ENCODE results near the gene CSTF1. TPM values are rescaled to one million over a fixed set of nuclear protein-coding genes. Genes with fewer than 3 reads are reported as not detected.

CSTF1 gene
- total and polyA plus RNA-seq, 2 donors (not counting 3 experiments of a cell fraction or from before 2014, with no cell fraction given): 39.6 to 49.3 TPM

GRCh38 chr20:56443654-56444540 is 51.5 kb downstream of the CSTF1 start:
- no TSS peak for BruUV-seq (replicated peaks)
- Histone ChIP-seq H2AFZ (ENCODE audit: low read depth, low read length) (no peak overlapping the region), H3K4me1 (ENCODE audit: control insufficient read depth, extremely low read depth, insufficient read depth, low read length) (no peaks in the 10 kb centered on the region), H3K9me3 (replicated peaks; ENCODE audit: control insufficient read depth, insufficient read depth, low read length) (no peaks in the 10 kb centered on the region), H3K36me3 (ENCODE audit: control insufficient read depth in 2 of 2, extremely low read depth in 1 of 2, insufficient read depth in 2 of 2, low read length in 2 of 2) (no peaks in the 10 kb centered on the region), H3K79me2 (ENCODE audit: control insufficient read depth, insufficient read depth, low read length) (no peaks in the 10 kb centered on the region), H3K27ac (ENCODE audit: insufficient read depth, low read depth, low read length) (no peak overlapping the region), H4K20me1 (replicated peaks; ENCODE audit: control insufficient read depth, extremely low read depth, insufficient read depth, low read length) (no peaks in the 10 kb centered on the region), H3K9me1 (replicated peaks; ENCODE audit: control insufficient read depth, extremely low read depth, insufficient read depth, low read length) (no peaks in the 10 kb centered on the region), H3K27me3 (ENCODE audit: control insufficient read depth in 2 of 2, insufficient read depth in 2 of 2, low read length in 2 of 2) (peaks cover 4 to 12% of the 10 kb centered on the region in 2 experiments), H3K4me3 (replicated peaks in 1 of 3; ENCODE audit: insufficient read depth in 1 of 3, low read depth in 1 of 3, low read length in 3 of 3) (no peak overlapping the region), H3K4me2 (ENCODE audit: insufficient read depth, low read length) (no peak overlapping the region), H3K9ac (replicated peaks; ENCODE audit: extremely low read depth, insufficient read depth, low read length) (no peak overlapping the region)
- ChIA-PET POLR2A (no interaction called here), CTCF (interaction anchor here (1.8 kb wide), 1 partner anchor 16 kb away, joined by 6 read pairs; no protein-coding TSS in a partner anchor)
- dilution Hi-C loops (cut with MboI; ENCODE audit: extremely low pct_ligation_motif_present, low sequenced_read_pairs) (no loop called here), intact Hi-C loops (cut with micrococcal nuclease) (no loop called here)
- FAIRE-seq (no peak), DNase-seq (ENCODE audit: low read depth, low spot score) (no peak)
- no peak for TF ChIP-seq POLR2A (IDR thresholded peaks at IDR 0.05; ENCODE audit: low read depth, low read length)
- TF ChIP-seq JUN (IDR thresholded peaks at IDR 0.05; ENCODE audit: borderline replicate concordance, insufficient read depth, insufficient read length, low read depth): no peak
- TF ChIP-seq MYC (IDR thresholded peaks at IDR 0.05; ENCODE audit: low read depth, low read length): no peak

GRCh38 chr20:56445130-56445529 is 52.7 kb downstream of the CSTF1 start:
- TF ChIP-seq POLR2A (IDR thresholded peaks at IDR 0.05; ENCODE audit: low read depth, low read length) (no peak), EZH2 (IDR thresholded peaks at IDR 0.05; ENCODE audit: borderline replicate concordance, low read depth, low read length, severe bottlenecking) (no peak), CTCF (IDR thresholded peaks at IDR 0.05; ENCODE audit: extremely low read depth in 1 of 2, insufficient read depth in 1 of 2, low read depth in 1 of 2, low read length in 2 of 2) (no peak), POLR2AphosphoS5 (IDR thresholded peaks at IDR 0.05; ENCODE audit: insufficient read depth, low read depth, low read length) (no peak), FOS (IDR thresholded peaks at IDR 0.05; ENCODE audit: borderline replicate concordance, insufficient read depth, low read length) (no peak), MAX (IDR thresholded peaks at IDR 0.05; ENCODE audit: insufficient read depth, insufficient read length) (no peak), JUN (IDR thresholded peaks at IDR 0.05; ENCODE audit: borderline replicate concordance, insufficient read depth, insufficient read length, low read depth) (no peak), MYC (IDR thresholded peaks at IDR 0.05; ENCODE audit: low read depth, low read length) (no peak), GATA2 (IDR thresholded peaks at IDR 0.05; ENCODE audit: insufficient read depth, insufficient read length, low read depth, low read length) (no peak)
- H3K79me2 ChIP-seq (ENCODE audit: control insufficient read depth, insufficient read depth, low read length): no peaks in the 10 kb centered on the region
- no peak overlapping the region for H3K4me3 ChIP-seq (replicated peaks in 1 of 3; ENCODE audit: insufficient read depth in 1 of 3, low read depth in 1 of 3, low read length in 3 of 3)
- no peaks in the 10 kb centered on the region for H3K9me3 ChIP-seq (replicated peaks; ENCODE audit: control insufficient read depth, insufficient read depth, low read length)
- CTCF ChIA-PET: interaction anchor here (1.1 kb wide), 1 partner anchor 9 kb away, joined by 3 read pairs; no protein-coding TSS in a partner anchor
- intact Hi-C loops (cut with micrococcal nuclease): no loop called here
- H3K4me1 ChIP-seq (ENCODE audit: control insufficient read depth, extremely low read depth, insufficient read depth, low read length): no peaks in the 10 kb centered on the region
- H3K36me3 ChIP-seq (ENCODE audit: control insufficient read depth in 2 of 2, extremely low read depth in 1 of 2, insufficient read depth in 2 of 2, low read length in 2 of 2): no peaks in the 10 kb centered on the region
- no peak overlapping the region for H3K4me2 ChIP-seq (ENCODE audit: insufficient read depth, low read length)
- POLR2A ChIA-PET: no interaction called here
- H2AFZ ChIP-seq (ENCODE audit: low read depth, low read length): no peak overlapping the region
- no TSS peak for BruUV-seq (replicated peaks)
- H3K27ac ChIP-seq (ENCODE audit: insufficient read depth, low read depth, low read length): no peak overlapping the region
- no peak for FAIRE-seq
- no peaks in the 10 kb centered on the region for H3K9me1 ChIP-seq (replicated peaks; ENCODE audit: control insufficient read depth, extremely low read depth, insufficient read depth, low read length)
- dilution Hi-C loops (cut with MboI; ENCODE audit: extremely low pct_ligation_motif_present, low sequenced_read_pairs): no loop called here
- H3K9ac ChIP-seq (replicated peaks; ENCODE audit: extremely low read depth, insufficient read depth, low read length): no peak overlapping the region
- H3K27me3 ChIP-seq (ENCODE audit: control insufficient read depth in 2 of 2, insufficient read depth in 2 of 2, low read length in 2 of 2): peaks cover 4 to 12% of the 10 kb centered on the region in 2 experiments
- no peak for DNase-seq (ENCODE audit: low read depth, low spot score)
- H4K20me1 ChIP-seq (replicated peaks; ENCODE audit: control insufficient read depth, extremely low read depth, insufficient read depth, low read length): no peaks in the 10 kb centered on the region
